Endothelial cell of umbilical vein (primary cell): ENCODE data around the gene RC3H1. TPM values are rescaled to one million over a fixed set of nuclear protein-coding genes. Genes with fewer than 3 reads are reported as not detected.

ENCODE experiments used
- BruUV-seq: library from RNA; stranded (reverse); fragments of 400-500 nt; replicated peaks from 2 replicates; lab custom pipeline; 2021; lab: Mats Ljungman, UMichigan
- CTCF ChIA-PET: fragments of 300-600, 350-600 bp; sonication (Branson Sonifier 250); formaldehyde crosslinking; loops from one replicate; lab custom pipeline; 2021; ENCODE audit warnings: antibody characterized with exemption, inconsistent platforms; lab: Charles Lee
- POLR2A ChIA-PET: fragments of 300-600, 350-600 bp; sonication (Branson Sonifier 250); formaldehyde crosslinking; loops from one replicate; lab custom pipeline; 2021; ENCODE audit warnings: antibody characterized with exemption, inconsistent platforms; lab: Charles Lee
- DNase-seq: peaks from one replicate; pipeline ENCODE4 v3.0.0-alpha.2; 2011; ENCODE audit warnings: low read depth, low spot score
- FAIRE-seq: peaks from 2 replicates; lab custom pipeline; 2011; peaks lifted over from hg19 to GRCh38; lab: Jason Lieb, UNC
- H2AFZ ChIP-seq: 2 replicates; pipeline ENCODE4 v1.6.0; 2012; ENCODE audit warnings: low read depth, low read length, control low read depth, inconsistent platforms
- H3K27ac ChIP-seq: 2 replicates; pipeline ENCODE4 v1.5.1; 2011; ENCODE audit warnings: low read depth, mild to moderate bottlenecking, control low read depth, low read length, moderate library complexity; ENCODE audit not compliant: insufficient read depth
- H3K27me3 ChIP-seq, 2 experiments: 2 replicates each; pipeline versions ENCODE4 v1.6.0 to v1.6.1; 2011; ENCODE audit warnings: low read length in 2 of 2, mixed read lengths in 1 of 2; ENCODE audit not compliant: control insufficient read depth in 2 of 2, insufficient read depth in 2 of 2
- H3K36me3 ChIP-seq, 2 experiments: 2 replicates in 1 of 2; 3 replicates in 1 of 2; pipeline ENCODE4 v1.5.1; 2011; ENCODE audit warnings: low read length in 2 of 2, mild to moderate bottlenecking in 1 of 2, moderate library complexity in 1 of 2; ENCODE audit not compliant: control insufficient read depth in 2 of 2, insufficient read depth in 2 of 2; ENCODE audit errors: extremely low read depth in 1 of 2
- H3K4me1 ChIP-seq: 3 replicates; pipeline ENCODE4 v1.5.1; 2011; ENCODE audit warnings: mild to moderate bottlenecking, low read length; ENCODE audit not compliant: control insufficient read depth, insufficient read depth; ENCODE audit errors: extremely low read depth
- H3K4me2 ChIP-seq: 2 replicates; pipeline ENCODE4 v1.6.1; 2011; ENCODE audit warnings: low read length, control low read depth, mixed read lengths; ENCODE audit not compliant: insufficient read depth
- H3K4me3 ChIP-seq, 3 experiments: fragments of 200-600 bp in 1 of 3; sonication (generic), shearing (Covaris generic) in 1 of 3; replicated peaks in 1 of 3; 2 replicates each; pipeline ENCODE4 v1.5.1; 2011 to 2016; ENCODE audit warnings: control low read depth in 3 of 3, low read length in 3 of 3, mild to moderate bottlenecking in 2 of 3, inconsistent platforms in 1 of 3, low read depth in 1 of 3, moderate library complexity in 1 of 3; ENCODE audit not compliant: insufficient read depth in 1 of 3
- H3K79me2 ChIP-seq: 2 replicates; pipeline ENCODE4 v1.6.0; 2012; ENCODE audit warnings: low read length, inconsistent platforms; ENCODE audit not compliant: control insufficient read depth, insufficient read depth
- H3K9ac ChIP-seq: replicated peaks from 2 replicates; pipeline ENCODE3; 2011; ENCODE audit warnings: low read length, control low read depth; ENCODE audit not compliant: insufficient read depth; ENCODE audit errors: extremely low read depth
- H3K9me1 ChIP-seq: replicated peaks from 3 replicates; pipeline ENCODE4 v1.6.0; 2011; ENCODE audit warnings: mild to moderate bottlenecking, low read length; ENCODE audit not compliant: control insufficient read depth, insufficient read depth; ENCODE audit errors: extremely low read depth
- H3K9me3 ChIP-seq: replicated peaks from 2 replicates; pipeline ENCODE4 v1.5.1; 2012; ENCODE audit warnings: low read length, inconsistent platforms; ENCODE audit not compliant: control insufficient read depth, insufficient read depth
- H4K20me1 ChIP-seq: replicated peaks from 2 replicates; pipeline ENCODE3; 2011; ENCODE audit warnings: mild to moderate bottlenecking, low read length; ENCODE audit not compliant: control insufficient read depth, insufficient read depth; ENCODE audit errors: extremely low read depth
- CTCF ChIP-seq, 2 donors: IDR thresholded peaks; 1 replicate in 1 of 2; 2 replicates in 1 of 2; pipeline ENCODE4 v1.5.1; 2011; ENCODE audit warnings: low read length in 2 of 2, mild to moderate bottlenecking in 2 of 2, moderate library complexity in 2 of 2, control low read depth in 1 of 2, inconsistent platforms in 1 of 2, low read depth in 1 of 2; ENCODE audit not compliant: insufficient read depth in 1 of 2; ENCODE audit errors: extremely low read depth in 1 of 2
- EZH2 ChIP-seq: IDR thresholded peaks from 2 replicates; pipeline ENCODE4 v1.6.1; 2012; ENCODE audit warnings: borderline replicate concordance, low read depth, mild to moderate bottlenecking, moderate library complexity, low read length, inconsistent platforms; ENCODE audit not compliant: severe bottlenecking
- FOS ChIP-seq: IDR thresholded peaks from 2 replicates; pipeline ENCODE4 v1.6.1; 2011; ENCODE audit warnings: mild to moderate bottlenecking, low read length, moderate library complexity, borderline replicate concordance; ENCODE audit not compliant: insufficient read depth
- JUN ChIP-seq: IDR thresholded peaks from 2 replicates; pipeline ENCODE4 v1.6.1; 2011; ENCODE audit warnings: borderline replicate concordance, low read depth; ENCODE audit not compliant: insufficient read length, insufficient read depth
- MAX ChIP-seq: IDR thresholded peaks from 2 replicates; pipeline ENCODE4 v1.6.1; 2011; ENCODE audit not compliant: insufficient read depth, insufficient read length
- MYC ChIP-seq: IDR thresholded peaks from one replicate; pipeline ENCODE4 v1.6.1; 2011; ENCODE audit warnings: mild to moderate bottlenecking, low read depth, low read length
- dilution Hi-C: fragments of 300-500 bp; cut with MboI; formaldehyde crosslinking; loops from one replicate; pipeline ENCODE4 v1.15.0; 2019; ENCODE audit warnings: low sequenced_read_pairs; ENCODE audit not compliant: extremely low pct_ligation_motif_present
- intact Hi-C: fragments of 100-400 bp; cut with micrococcal nuclease; formaldehyde crosslinking; loops from one replicate; pipeline ENCODE4 v1.10.0; 2022
- polyA plus RNA-seq, 4 experiments: library from polyadenylated mRNA; depleted of rRNA in 3 of 4; stranded (reverse) in 3 of 4; unstranded in 1 of 4; fragments of >200 nt; gene quantifications; 2 replicates each; pipeline versions ENCODE4 v1.2.1 to v1.2.3, GENCODE V29; 2011 to 2012; ENCODE audit warnings: missing spikeins in 1 of 4
- total RNA-seq: library from RNA; stranded (reverse); gene quantifications from 2 replicates; pipeline ENCODE4 v1.2.3, GENCODE V29; 2021

Gene RC3H1
- total and polyA plus RNA-seq, 2 donors (not counting 3 experiments of a cell fraction or from before 2014, with no cell fraction given) = 7.0 to 41.4 TPM

GRCh38 chr1:174040387-174040786 lies 18.2 kb upstream of the RC3H1 start:
- peak; percentile 63 for FAIRE-seq
- H3K4me1 ChIP-seq = no peaks in the 10 kb centered on the region
- intact Hi-C loops = no loop called here
- H2AFZ ChIP-seq = no peak overlapping the region
- H3K79me2 ChIP-seq = no peaks in the 10 kb centered on the region
- no peaks in the 10 kb centered on the region for H3K36me3 ChIP-seq
- H3K9me3 ChIP-seq = no peaks in the 10 kb centered on the region
- no peak overlapping the region for H3K4me3 ChIP-seq
- no peaks in the 10 kb centered on the region for H4K20me1 ChIP-seq
- peak; percentile 67 for DNase-seq
- H3K9ac ChIP-seq = no peak overlapping the region
- H3K9me1 ChIP-seq = no peaks in the 10 kb centered on the region
- H3K27me3 ChIP-seq = peaks cover 0 to 2% of the 10 kb centered on the region in 2 experiments
- no peak for TF ChIP-seq MAX
- TF ChIP-seq MYC = no peak
- TF ChIP-seq EZH2 = no peak
- TF ChIP-seq FOS = peak; percentile 39
- TF ChIP-seq JUN = no peak
- TF ChIP-seq CTCF (IDR thresholded peaks at IDR 0.05; ENCODE audit: extremely low read depth in 1 of 2, insufficient read depth in 1 of 2, low read depth in 1 of 2, low read length in 2 of 2) = no peak
- dilution Hi-C loops = no loop called here
- no peak overlapping the region for H3K4me2 ChIP-seq
- ChIA-PET POLR2A (no interaction called here), CTCF (no interaction called here)
- no TSS peak for BruUV-seq
- no peak overlapping the region for H3K27ac ChIP-seq
